Activated naive CD4-positive, alpha-beta T cell treated with anti-CD3 and anti-CD28 coated beads for 36 hours (primary cell): ENCODE results near the gene SIKE1. TPM values are rescaled to one million over a fixed set of nuclear protein-coding genes. Genes with fewer than 3 reads are reported as not detected.

Experiments
- CTCF ChIA-PET: fragments of 350-600 bp; sonication (Branson Sonifier 250); formaldehyde crosslinking; loops from one replicate; lab custom pipeline; 2021; ENCODE audit warnings: antibody characterized with exemption; lab: Charles Lee
- DNase-seq: peaks from one replicate; pipeline ENCODE4 v3.0.0-alpha.2; 2020
- H3K27ac Mint-ChIP-seq: one replicate; pipeline ENCODE4 v1.8.0; 2021; ENCODE audit warnings: mild to moderate bottlenecking, mixed read lengths
- H3K27me3 Mint-ChIP-seq: one replicate; pipeline ENCODE4 v1.8.0; 2021; ENCODE audit warnings: low read depth, mixed read lengths
- H3K36me3 Mint-ChIP-seq: one replicate; pipeline ENCODE4 v1.8.0; 2021; ENCODE audit warnings: low read depth, mixed read lengths
- H3K4me1 Mint-ChIP-seq: one replicate; pipeline ENCODE4 v1.8.0; 2021; ENCODE audit warnings: low read depth, mixed read lengths
- H3K4me3 Mint-ChIP-seq: one replicate; pipeline ENCODE4 v1.8.0; 2021; ENCODE audit warnings: mild to moderate bottlenecking, moderate library complexity, mixed read lengths
- H3K9me3 Mint-ChIP-seq: one replicate; pipeline ENCODE4 v1.8.0; 2021; ENCODE audit warnings: mixed read lengths
- intact Hi-C: fragments of 100-400 bp; cut with micrococcal nuclease; formaldehyde crosslinking; loops from one replicate; pipeline ENCODE4 v1.15.1; 2023
- total RNA-seq, 2 experiments: library from RNA; stranded (reverse); gene quantifications; one replicate each; pipeline ENCODE4 v1.2.3, GENCODE V29; 2021

The SIKE1 gene
- total RNA-seq, 2 experiments from 2014 or later, result 60.2 to 60.6 TPM

GRCh38 chr1:114723915-114724314 lies 56.6 kb downstream of the SIKE1 start:
- Mint-ChIP-seq H3K4me3 (no peak overlapping the region), H3K4me1 (peaks cover 14% of the 10 kb centered on the region), H3K27me3 (no peaks in the 10 kb centered on the region), H3K36me3 (peaks cover 56% of the 10 kb centered on the region), H3K9me3 (no peaks in the 10 kb centered on the region), H3K27ac (peak overlapping the region; percentile 21)
- intact Hi-C loops, result loop anchor here (1.0 kb wide), 1 partner anchor 19 kb away; no protein-coding TSS in a partner anchor
- CTCF ChIA-PET, result no interaction called here
- DNase-seq, result no peak

GRCh38 chr1:114723457-114723856 lies 57.0 kb downstream of the SIKE1 start:
- peaks cover 56% of the 10 kb centered on the region for H3K36me3 Mint-ChIP-seq
- no peaks in the 10 kb centered on the region for H3K9me3 Mint-ChIP-seq
- no peaks in the 10 kb centered on the region for H3K27me3 Mint-ChIP-seq
- intact Hi-C loops, result no loop called here
- no peak for DNase-seq
- CTCF ChIA-PET, result no interaction called here
- H3K27ac Mint-ChIP-seq, result peak overlapping the region; percentile 21
- H3K4me1 Mint-ChIP-seq, result peaks cover 16% of the 10 kb centered on the region
- H3K4me3 Mint-ChIP-seq, result no peak overlapping the region

GRCh38 chr1:114720492-114720891 lies 60.0 kb downstream of the SIKE1 start:
- CTCF ChIA-PET, result interaction anchor here (1.1 to 1.3 kb wide), 2 partner anchors 11 to 98 kb away, joined by 3 to 4 read pairs; no protein-coding TSS in a partner anchor
- intact Hi-C loops, result no loop called here
- Mint-ChIP-seq H3K4me1 (peaks cover 23% of the 10 kb centered on the region), H3K27me3 (no peaks in the 10 kb centered on the region), H3K27ac (no peak overlapping the region), H3K36me3 (peaks cover 52% of the 10 kb centered on the region), H3K4me3 (no peak overlapping the region), H3K9me3 (no peaks in the 10 kb centered on the region)
- DNase-seq, result no peak

Other genes starting within 250 kb of the SIKE1 start
- gene BCAS2, start 199.1 kb downstream of the SIKE1 start, total RNA-seq, result 10 to 100 TPM; 46.5 to 48.0 TPM
- gene DENND2C, start 110.6 kb downstream of the SIKE1 start, total RNA-seq, result under 1 TPM; 0.31 to 0.47 TPM
- gene AMPD1, start 85.1 kb downstream of the SIKE1 start, total RNA-seq, result not detected
- gene NRAS, start 63.9 kb downstream of the SIKE1 start, total RNA-seq, result 10 to 100 TPM; 42.1 to 43.9 TPM
- gene CSDE1, start 22.7 kb downstream of the SIKE1 start, total RNA-seq, result 100 to 1,000 TPM; 533 to 579 TPM
- not detected for gene SYCP1, start 74.2 kb upstream of the SIKE1 start, total RNA-seq
- not detected for gene TSHB, start 249.1 kb upstream of the SIKE1 start, total RNA-seq